HCT116 (cell line): ENCODE results near the gene PLEKHG3. TPM values are rescaled to one million over a fixed set of nuclear protein-coding genes. Genes with fewer than 3 reads are reported as not detected.
A peak's percentile ranks its signal among the peaks of the same experiment; 100 is the strongest.

Experiments
- ATAC-seq: fragments of 200-7000 bp; cut with Tn5 transposase; 2 replicates; pipeline ENCODE4 v1.9.1; 2020; ENCODE audit warnings: mild to moderate bottlenecking, moderate library complexity
- BruUV-seq: library from RNA; stranded (reverse); fragments of 400-500 nt; replicated peaks from 2 replicates; lab custom pipeline; 2021; lab: Mats Ljungman, UMichigan
- CTCF ChIA-PET: fragments of 300-600 bp; sonication (Branson Sonifier 250); formaldehyde crosslinking; loops from one replicate; lab custom pipeline; 2021; ENCODE audit warnings: antibody characterized with exemption; lab: Charles Lee
- POLR2A ChIA-PET: fragments of 300-600, 350-600 bp; sonication (Branson Sonifier 250); formaldehyde crosslinking; loops from one replicate; lab custom pipeline; 2021; ENCODE audit warnings: antibody characterized with exemption; lab: Charles Lee
- RAD21 ChIA-PET, 2 experiments: fragments of 300-600 bp; sonication (Branson Sonifier 250); formaldehyde crosslinking; loops; one replicate each; lab custom pipeline; 2023; ENCODE audit warnings: low total read pairs in 2 of 2; ENCODE audit not compliant: uncharacterized antibody in 2 of 2, unreplicated experiment in 2 of 2, low non-redundant PET in 1 of 2; lab: Charles Lee
- DNase-seq: peaks from one replicate; pipeline ENCODE4 v3.0.0-alpha.2; 2010; ENCODE audit warnings: low read depth, low spot score
- H2AFZ ChIP-seq: fragments of 200-600 bp; shearing (Covaris generic), sonication (generic); 2 replicates; pipeline ENCODE4 v1.6.1; 2017; ENCODE audit warnings: low read depth, mixed run types, mixed read lengths, antibody characterized with exemption, low read length; ENCODE audit not compliant: poor library complexity, severe bottlenecking
- H3K27ac ChIP-seq: 2 replicates; pipeline ENCODE4 v1.5.1; 2012; ENCODE audit warnings: low read depth, low read length
- H3K27me3 ChIP-seq: fragments of 200-600 bp; sonication (generic); 2 replicates; pipeline ENCODE4 v1.6.1; 2016; ENCODE audit warnings: mixed run types, low read length, mixed read lengths; ENCODE audit not compliant: insufficient read depth
- H3K36me3 ChIP-seq, 2 experiments: fragments of 200-500 bp in 1 of 2; fragments of 200-600 bp in 1 of 2; sonication (Bioruptor generic) in 1 of 2; sonication (generic) in 1 of 2; 2 replicates each; pipeline versions ENCODE4 v1.5.1 to v1.6.1; 2014 to 2016; ENCODE audit warnings: low read length in 2 of 2, inconsistent platforms in 1 of 2, mixed read lengths in 1 of 2, mixed run types in 1 of 2; ENCODE audit not compliant: insufficient read depth in 2 of 2, control insufficient read depth in 1 of 2
- H3K4me1 ChIP-seq, 2 experiments: fragments of 200-600 bp in 1 of 2; sonication (generic) in 1 of 2; 2 replicates each; pipeline versions ENCODE4 v1.5.1 to v1.6.1; 2012 to 2017; ENCODE audit warnings: low read length in 2 of 2, inconsistent platforms in 1 of 2, mild to moderate bottlenecking in 1 of 2, mixed read lengths in 1 of 2, mixed run types in 1 of 2, moderate library complexity in 1 of 2; ENCODE audit not compliant: insufficient read depth in 2 of 2, control insufficient read depth in 1 of 2
- H3K4me2 ChIP-seq: fragments of 200-600 bp; sonication (generic); 2 replicates; pipeline ENCODE4 v1.6.1; 2017; ENCODE audit warnings: mixed run types, low read length, mixed read lengths
- H3K4me3 ChIP-seq, 2 experiments: fragments of 200-600 bp in 1 of 2; sonication (generic) in 1 of 2; replicated peaks in 1 of 2; 2 replicates each; pipeline ENCODE4 v1.5.1; 2011 to 2016; ENCODE audit warnings: low read length in 2 of 2, control low read depth in 1 of 2, low read depth in 1 of 2, mild to moderate bottlenecking in 1 of 2, mixed read lengths in 1 of 2, mixed run types in 1 of 2
- H3K79me2 ChIP-seq: fragments of 200-600 bp; sonication (generic); 2 replicates; pipeline ENCODE4 v1.6.1; 2017; ENCODE audit warnings: mild to moderate bottlenecking, mixed run types, low read length, moderate library complexity, mixed read lengths; ENCODE audit not compliant: insufficient read depth
- H3K9ac ChIP-seq: fragments of 200-600 bp; sonication (generic); 2 replicates; pipeline ENCODE4 v1.6.1; 2016; ENCODE audit warnings: low read length, mixed read lengths
- H3K9me2 ChIP-seq: fragments of 200-600 bp; sonication (generic), shearing (Covaris generic); 2 replicates; pipeline ENCODE4 v1.6.1; 2017; ENCODE audit warnings: mixed run types, mild to moderate bottlenecking, moderate library complexity; ENCODE audit not compliant: insufficient read depth
- H3K9me3 ChIP-seq, 2 experiments: fragments of 200-500 bp in 1 of 2; fragments of 200-600 bp in 1 of 2; sonication (Bioruptor generic) in 1 of 2; sonication (generic) in 1 of 2; 2 replicates each; pipeline ENCODE4 v1.6.1; 2014 to 2017; ENCODE audit warnings: low read length in 2 of 2, mixed read lengths in 2 of 2, inconsistent platforms in 1 of 2, low read depth in 1 of 2, mild to moderate bottlenecking in 1 of 2, mixed run types in 1 of 2, moderate library complexity in 1 of 2; ENCODE audit not compliant: control insufficient read depth in 1 of 2, insufficient read depth in 1 of 2
- H4K20me1 ChIP-seq: fragments of 200-600 bp; sonication (generic), shearing (Covaris generic); 2 replicates; pipeline ENCODE4 v1.6.1; 2017; ENCODE audit warnings: mixed run types, mild to moderate bottlenecking, moderate library complexity; ENCODE audit not compliant: insufficient read depth
- CEBPB ChIP-seq: IDR thresholded peaks from 2 replicates; pipeline ENCODE4 v1.6.1; 2012; ENCODE audit warnings: low read depth
- SRF ChIP-seq: IDR thresholded peaks from 2 replicates; pipeline ENCODE4 v1.6.1; 2012; ENCODE audit warnings: low read depth
- YY1 ChIP-seq: IDR thresholded peaks from 2 replicates; pipeline ENCODE4 v1.6.1; 2011; ENCODE audit warnings: low read length, low read depth, moderate library complexity, mild to moderate bottlenecking; ENCODE audit not compliant: insufficient replicate concordance; ENCODE audit errors: extremely low read depth
- ZFX ChIP-seq: fragments of 450-650 bp; IDR thresholded peaks from 2 replicates; pipeline ENCODE4 v1.6.1; 2017
- intact Hi-C: fragments of 100-400 bp; cut with micrococcal nuclease; formaldehyde crosslinking; loops from 2 replicates; pipeline ENCODE4 v1.10.0; 2022
- total RNA-seq: library from RNA; stranded (reverse); gene quantifications from one replicate; pipeline ENCODE4 v1.2.1, GENCODE V29; 2021; ENCODE audit not compliant: unreplicated experiment
- TF ChIP-seq, protein P1 (sequence below), 3 experiments: fragments of 200-600 bp in 1 of 3; sonication (generic) in 1 of 3; IDR thresholded peaks in 2 of 3; conservative IDR thresholded peaks in 1 of 3; 2 replicates each; pipeline ENCODE4 v1.5.1; 2012 to 2017; ENCODE audit warnings: low read depth in 2 of 3, low read length in 2 of 3, antibody characterized with exemption in 1 of 3, borderline replicate concordance in 1 of 3, control low read depth in 1 of 3, mild to moderate bottlenecking in 1 of 3, mixed read lengths in 1 of 3, mixed run types in 1 of 3, moderate library complexity in 1 of 3; ENCODE audit not compliant: insufficient read depth in 1 of 3

PLEKHG3 gene
- total RNA-seq, 1 experiment from 2014 or later, result 55.6 TPM

DNA sequence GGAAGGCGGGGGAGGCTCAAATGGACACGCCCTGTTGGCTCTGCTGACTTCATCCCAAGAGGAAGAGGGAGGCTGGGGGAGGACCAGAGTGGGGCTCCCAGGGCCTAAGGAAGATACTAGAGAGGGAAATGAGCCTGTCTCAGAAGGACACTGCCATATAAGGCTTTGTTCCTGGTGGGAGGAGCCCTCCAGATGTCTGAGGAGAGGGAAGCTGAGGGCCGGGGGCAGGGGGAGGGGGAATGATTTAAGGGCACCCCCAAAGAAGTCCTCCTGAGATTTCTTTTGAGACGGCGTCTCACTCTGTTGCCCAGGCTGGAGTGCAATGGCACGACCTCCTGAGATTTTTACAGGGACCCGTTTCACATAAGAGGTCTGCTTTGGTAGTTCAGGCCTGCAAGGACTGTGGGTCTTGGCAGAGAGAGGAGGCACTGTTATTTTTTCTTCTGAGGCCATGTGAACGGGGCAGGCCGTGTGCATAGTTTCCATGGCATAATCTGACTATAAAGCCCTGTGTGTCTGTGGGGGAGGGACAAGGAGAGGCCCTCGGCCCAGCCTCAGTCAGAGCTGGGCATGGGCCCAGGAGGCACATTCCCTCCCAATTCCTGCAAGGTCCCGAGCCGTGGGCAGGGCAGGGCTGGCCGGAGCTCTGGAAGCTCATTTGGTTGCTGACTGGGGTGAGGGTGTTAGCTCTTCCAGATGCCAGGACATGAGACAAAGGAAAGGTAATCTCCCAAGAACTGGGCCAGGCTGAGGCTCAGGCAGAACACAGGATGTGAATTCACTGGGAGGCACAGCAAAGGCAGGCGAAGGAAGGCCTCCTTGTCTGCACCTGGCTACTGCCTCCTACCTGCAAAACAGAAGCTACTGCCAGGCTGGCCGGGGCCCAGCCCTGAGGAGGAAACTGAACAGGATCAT, 22.2 kb upstream of the PLEKHG3 start:
- POLR2A ChIA-PET, result interaction anchor here (1.2 kb wide), 1 partner anchor 10 kb away, joined by 4 read pairs; no protein-coding TSS in a partner anchor
- peak overlapping the region; percentile 43 for H3K27ac ChIP-seq
- BruUV-seq, result no TSS peak
- H3K9me2 ChIP-seq, result no peaks in the 10 kb centered on the region
- H3K4me3 ChIP-seq, result no peak overlapping the region
- no peaks in the 10 kb centered on the region for H3K9me3 ChIP-seq
- H4K20me1 ChIP-seq, result no peaks in the 10 kb centered on the region
- no peaks in the 10 kb centered on the region for H3K79me2 ChIP-seq
- intact Hi-C loops, result no loop called here
- no peaks in the 10 kb centered on the region for H3K27me3 ChIP-seq
- DNase-seq, result no peak
- CTCF ChIA-PET, result interaction anchor here (1.0 to 1.9 kb wide), 3 partner anchors 9 to 210 kb away, joined by 4 to 7 read pairs (median 5); no protein-coding TSS in a partner anchor
- RAD21 ChIA-PET, result no interaction called here
- peaks cover 8 to 25% of the 10 kb centered on the region in 2 experiments; a peak in 3 of 4 replicates for H3K4me1 ChIP-seq
- peak overlapping the region; percentile 36 for H3K4me2 ChIP-seq
- TF ChIP-seq CEBPB, result no peak
- peak; percentile 97 for TF ChIP-seq SRF
- TF ChIP-seq ZFX, result peak; percentile 41; the same call in 1 of the 2 replicates
- TF ChIP-seq YY1, result no peak
- TF ChIP-seq, protein P1, sequence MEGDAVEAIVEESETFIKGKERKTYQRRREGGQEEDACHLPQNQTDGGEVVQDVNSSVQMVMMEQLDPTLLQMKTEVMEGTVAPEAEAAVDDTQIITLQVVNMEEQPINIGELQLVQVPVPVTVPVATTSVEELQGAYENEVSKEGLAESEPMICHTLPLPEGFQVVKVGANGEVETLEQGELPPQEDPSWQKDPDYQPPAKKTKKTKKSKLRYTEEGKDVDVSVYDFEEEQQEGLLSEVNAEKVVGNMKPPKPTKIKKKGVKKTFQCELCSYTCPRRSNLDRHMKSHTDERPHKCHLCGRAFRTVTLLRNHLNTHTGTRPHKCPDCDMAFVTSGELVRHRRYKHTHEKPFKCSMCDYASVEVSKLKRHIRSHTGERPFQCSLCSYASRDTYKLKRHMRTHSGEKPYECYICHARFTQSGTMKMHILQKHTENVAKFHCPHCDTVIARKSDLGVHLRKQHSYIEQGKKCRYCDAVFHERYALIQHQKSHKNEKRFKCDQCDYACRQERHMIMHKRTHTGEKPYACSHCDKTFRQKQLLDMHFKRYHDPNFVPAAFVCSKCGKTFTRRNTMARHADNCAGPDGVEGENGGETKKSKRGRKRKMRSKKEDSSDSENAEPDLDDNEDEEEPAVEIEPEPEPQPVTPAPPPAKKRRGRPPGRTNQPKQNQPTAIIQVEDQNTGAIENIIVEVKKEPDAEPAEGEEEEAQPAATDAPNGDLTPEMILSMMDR (IDR thresholded peaks at IDR 0.05 in 2 of 3, conservative IDR thresholded peaks at IDR 0.05 in 1 of 3; ENCODE audit: borderline replicate concordance in 1 of 3, insufficient read depth in 1 of 3, low read depth in 2 of 3, low read length in 2 of 3), result peak in 2 of 3 experiments; percentile 26; a peak in 1 of 6 replicates
- peak overlapping the region; percentile 17; the same call in 1 of the 2 replicates for H3K9ac ChIP-seq
- ATAC-seq, result peak; percentile 70
- no peaks in the 10 kb centered on the region for H3K36me3 ChIP-seq
- peak overlapping the region; percentile 68 for H2AFZ ChIP-seq
